A673 (cell line): Measurements from ENCODE around the gene RPE. TPM values are rescaled to one million over a fixed set of nuclear protein-coding genes. Genes with fewer than 3 reads are reported as not detected.

Source experiments
- BruUV-seq: library from RNA; stranded (reverse); fragments of 400-500 nt; replicated peaks from 2 replicates; lab custom pipeline; 2021; lab: Mats Ljungman, UMichigan
- CTCF ChIA-PET: fragments of 300-600 bp; sonication (Branson Sonifier 250); formaldehyde crosslinking; loops from one replicate; lab custom pipeline; 2022; ENCODE audit warnings: antibody characterized with exemption; lab: Charles Lee
- POLR2A ChIA-PET: fragments of 300-600 bp; sonication (Branson Sonifier 250); formaldehyde crosslinking; loops from one replicate; lab custom pipeline; 2022; ENCODE audit warnings: antibody characterized with exemption; ENCODE audit not compliant: low non-redundant PET; lab: Charles Lee
- DNase-seq: peaks from one replicate; pipeline ENCODE4 v3.0.0-alpha.2; 2015; ENCODE audit warnings: low spot score
- H3K27ac ChIP-seq: fragments of 200-600 bp; sonication (generic); 2 replicates; pipeline ENCODE4 v1.5.1; 2016; ENCODE audit warnings: mixed run types, low read depth, mild to moderate bottlenecking, mixed read lengths, antibody characterized with exemption, low read length; ENCODE audit not compliant: poor library complexity, severe bottlenecking
- H3K27me3 ChIP-seq: fragments of 200-600 bp; sonication (generic); replicated peaks from 2 replicates; pipeline ENCODE4 v1.6.1; 2017; ENCODE audit warnings: mixed run types, low read depth, mild to moderate bottlenecking, mixed read lengths, antibody characterized with exemption, low read length; ENCODE audit not compliant: insufficient read depth, poor library complexity
- H3K36me3 ChIP-seq: fragments of 200-600 bp; sonication (generic); 2 replicates; pipeline ENCODE4 v1.6.1; 2016; ENCODE audit warnings: mixed run types, mild to moderate bottlenecking, mixed read lengths, antibody characterized with exemption, low read length; ENCODE audit not compliant: insufficient read depth, poor library complexity, severe bottlenecking
- H3K4me1 ChIP-seq: fragments of 200-600 bp; sonication (generic); 2 replicates; pipeline ENCODE4 v1.6.1; 2017; ENCODE audit warnings: mixed run types, mild to moderate bottlenecking, mixed read lengths, antibody characterized with exemption, low read length; ENCODE audit not compliant: insufficient read depth, poor library complexity, severe bottlenecking
- H3K4me3 ChIP-seq: fragments of 200-600 bp; sonication (generic); 2 replicates; pipeline ENCODE4 v1.5.1; 2016; ENCODE audit warnings: low read depth, mixed run types, mild to moderate bottlenecking, mixed read lengths, low read length; ENCODE audit not compliant: poor library complexity, severe bottlenecking
- H3K9me3 ChIP-seq: fragments of 200-600 bp; sonication (generic); 2 replicates; pipeline ENCODE4 v1.6.1; 2016; ENCODE audit warnings: mixed run types, low read depth, mild to moderate bottlenecking, mixed read lengths, antibody characterized with exemption, low read length; ENCODE audit not compliant: poor library complexity, severe bottlenecking
- EZH2 ChIP-seq: fragments of 200-600 bp; sonication (generic); IDR thresholded peaks from 2 replicates; pipeline ENCODE4 v1.6.1; 2017; ENCODE audit warnings: borderline replicate concordance, low read depth, mild to moderate bottlenecking, mixed read lengths, antibody characterized with exemption, low read length; ENCODE audit not compliant: poor library complexity, severe bottlenecking
- intact Hi-C: fragments of 100-400 bp; cut with micrococcal nuclease; formaldehyde crosslinking; loops from one replicate; pipeline ENCODE4 v1.10.0; 2022; ENCODE audit not compliant: unreplicated experiment
- total RNA-seq: library from RNA; stranded (reverse); gene quantifications from 2 replicates; pipeline ENCODE4 v1.2.3, GENCODE V29; 2021
- TF ChIP-seq, protein P1 (sequence below): fragments of 300-800, 200-600 bp; sonication (generic); conservative IDR thresholded peaks from 2 replicates; pipeline ENCODE4 v1.5.1; 2017; ENCODE audit warnings: low read depth, mild to moderate bottlenecking, antibody characterized with exemption, low read length, moderate library complexity, mixed read lengths

Gene RPE
- total RNA-seq, 1 experiment from 2014 or later = 78.5 TPM

GRCh38 chr2:209986415-209986814, 16.0 kb upstream of the RPE start:
- TF ChIP-seq, protein P1, sequence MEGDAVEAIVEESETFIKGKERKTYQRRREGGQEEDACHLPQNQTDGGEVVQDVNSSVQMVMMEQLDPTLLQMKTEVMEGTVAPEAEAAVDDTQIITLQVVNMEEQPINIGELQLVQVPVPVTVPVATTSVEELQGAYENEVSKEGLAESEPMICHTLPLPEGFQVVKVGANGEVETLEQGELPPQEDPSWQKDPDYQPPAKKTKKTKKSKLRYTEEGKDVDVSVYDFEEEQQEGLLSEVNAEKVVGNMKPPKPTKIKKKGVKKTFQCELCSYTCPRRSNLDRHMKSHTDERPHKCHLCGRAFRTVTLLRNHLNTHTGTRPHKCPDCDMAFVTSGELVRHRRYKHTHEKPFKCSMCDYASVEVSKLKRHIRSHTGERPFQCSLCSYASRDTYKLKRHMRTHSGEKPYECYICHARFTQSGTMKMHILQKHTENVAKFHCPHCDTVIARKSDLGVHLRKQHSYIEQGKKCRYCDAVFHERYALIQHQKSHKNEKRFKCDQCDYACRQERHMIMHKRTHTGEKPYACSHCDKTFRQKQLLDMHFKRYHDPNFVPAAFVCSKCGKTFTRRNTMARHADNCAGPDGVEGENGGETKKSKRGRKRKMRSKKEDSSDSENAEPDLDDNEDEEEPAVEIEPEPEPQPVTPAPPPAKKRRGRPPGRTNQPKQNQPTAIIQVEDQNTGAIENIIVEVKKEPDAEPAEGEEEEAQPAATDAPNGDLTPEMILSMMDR = no peak
- TF ChIP-seq EZH2 = no peak
- DNase-seq = no peak
- no TSS peak for BruUV-seq
- CTCF ChIA-PET = no interaction called here
- POLR2A ChIA-PET = no interaction called here
- Histone ChIP-seq H3K36me3 (no peaks in the 10 kb centered on the region), H3K27ac (no peak overlapping the region), H3K4me1 (no peaks in the 10 kb centered on the region), H3K27me3 (no peaks in the 10 kb centered on the region), H3K9me3 (no peaks in the 10 kb centered on the region), H3K4me3 (no peak overlapping the region)
- intact Hi-C loops = no loop called here

- BruUV-seq = no TSS peak
- TF ChIP-seq, protein P1 = no peak
- TF ChIP-seq EZH2 = no peak
- Histone ChIP-seq H3K27me3 (no peaks in the 10 kb centered on the region), H3K9me3 (no peaks in the 10 kb centered on the region), H3K4me3 (no peak overlapping the region), H3K4me1 (no peaks in the 10 kb centered on the region), H3K36me3 (no peaks in the 10 kb centered on the region), H3K27ac (no peak overlapping the region)
- intact Hi-C loops = no loop called here
- POLR2A ChIA-PET = no interaction called here
- no peak for DNase-seq
- CTCF ChIA-PET = no interaction called here
These were observed 14.4 kb upstream of the RPE start for GRCh38 chr2:209988010-209988409.

DNA sequence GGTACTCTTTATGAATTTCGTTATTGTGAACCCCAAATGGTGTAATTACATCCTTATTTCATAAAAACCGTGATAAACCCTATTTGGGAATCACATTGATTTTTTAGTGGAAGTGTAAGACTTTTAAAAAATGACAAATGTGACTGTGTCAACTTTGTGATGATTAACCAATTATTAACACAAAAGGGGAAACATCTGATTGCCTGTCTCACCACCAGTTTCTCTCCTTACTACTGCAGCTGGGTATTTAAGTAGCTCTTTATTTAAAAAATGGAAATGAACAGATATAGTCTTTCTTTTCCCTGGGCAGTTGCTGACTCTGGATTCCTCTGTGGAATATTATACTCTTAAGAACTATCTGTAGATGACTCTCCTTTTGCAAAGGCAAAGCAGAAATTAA, 11.6 kb upstream of the RPE start:
- intact Hi-C loops = no loop called here
- TF ChIP-seq, protein P1 = no peak
- no peak for TF ChIP-seq EZH2
- DNase-seq = no peak
- H3K27me3 ChIP-seq = no peaks in the 10 kb centered on the region
- no peak overlapping the region for H3K4me3 ChIP-seq
- ChIA-PET CTCF (no interaction called here), POLR2A (no interaction called here)
- BruUV-seq = no TSS peak
- no peak overlapping the region for H3K27ac ChIP-seq
- no peaks in the 10 kb centered on the region for H3K9me3 ChIP-seq
- H3K36me3 ChIP-seq = no peaks in the 10 kb centered on the region
- H3K4me1 ChIP-seq = no peaks in the 10 kb centered on the region
